Epithelial cell of proximal tubule (primary cell): Measurements from ENCODE around the gene SGCG. TPM values are rescaled to one million over a fixed set of nuclear protein-coding genes. Genes with fewer than 3 reads are reported as not detected.
"Not testable (repeated sequence)": the region's sequence is repeated elsewhere in the genome, so short reads cannot be mapped to it uniquely, and the experiment has no call there.

Source experiments
- DNase-seq: peaks from one replicate; pipeline ENCODE4 v3.0.0-alpha.2; 2011; ENCODE audit warnings: low read depth
- H3K4me3 ChIP-seq: 2 replicates; pipeline ENCODE4 v1.5.1; 2011; ENCODE audit warnings: low read depth, mild to moderate bottlenecking, low read length
- CTCF ChIP-seq: conservative IDR thresholded peaks from 2 replicates; pipeline ENCODE4 v1.5.1; 2012; ENCODE audit warnings: low read depth, mild to moderate bottlenecking, low read length
- total RNA-seq: library from RNA; depleted of rRNA; stranded (reverse); fragments of >200 nt; gene quantifications from 2 replicates; pipeline ENCODE4 v1.2.3, GENCODE V29; 2015

SGCG gene
- total RNA-seq, 1 donor from 2014 or later: not detected

DNA sequence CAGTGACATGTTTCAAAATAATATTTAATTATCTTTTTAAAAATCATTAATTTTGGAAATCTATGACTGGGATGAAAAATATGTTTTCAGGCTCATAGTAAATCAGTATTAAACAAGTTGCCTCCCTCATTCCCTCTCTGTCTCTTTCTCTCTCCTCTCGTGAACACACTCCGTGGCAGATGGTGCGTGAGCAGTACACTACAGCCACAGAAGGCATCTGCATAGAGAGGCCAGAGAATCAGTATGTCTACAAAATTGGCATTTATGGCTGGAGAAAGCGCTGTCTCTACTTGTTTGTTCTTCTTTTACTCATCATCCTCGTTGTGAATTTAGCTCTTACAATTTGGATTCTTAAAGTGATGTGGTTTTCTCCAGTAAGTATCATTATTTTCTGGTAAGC is 22.7 kb downstream of the SGCG start:
- H3K4me3 ChIP-seq: no peak overlapping the region
- no peak for TF ChIP-seq CTCF
- DNase-seq: no peak

- no peak for TF ChIP-seq CTCF
- H3K4me3 ChIP-seq: no peak overlapping the region
- no peak for DNase-seq
Measured at GRCh38 chr13:23205807-23206206, 25.0 kb downstream of the SGCG start.

GRCh38 chr13:23212671-23213070 is 31.9 kb downstream of the SGCG start:
- H3K4me3 ChIP-seq: no peak overlapping the region
- no peak for TF ChIP-seq CTCF
- DNase-seq: no peak

GRCh38 chr13:23231241-23231640 is 50.5 kb downstream of the SGCG start:
- no peak for DNase-seq
- no peak overlapping the region for H3K4me3 ChIP-seq
- TF ChIP-seq CTCF: no peak

- TF ChIP-seq CTCF: no peak
- no peak for DNase-seq
- no peak overlapping the region for H3K4me3 ChIP-seq
Measured at GRCh38 chr13:23235994-23236393, 55.2 kb downstream of the SGCG start.

DNA sequence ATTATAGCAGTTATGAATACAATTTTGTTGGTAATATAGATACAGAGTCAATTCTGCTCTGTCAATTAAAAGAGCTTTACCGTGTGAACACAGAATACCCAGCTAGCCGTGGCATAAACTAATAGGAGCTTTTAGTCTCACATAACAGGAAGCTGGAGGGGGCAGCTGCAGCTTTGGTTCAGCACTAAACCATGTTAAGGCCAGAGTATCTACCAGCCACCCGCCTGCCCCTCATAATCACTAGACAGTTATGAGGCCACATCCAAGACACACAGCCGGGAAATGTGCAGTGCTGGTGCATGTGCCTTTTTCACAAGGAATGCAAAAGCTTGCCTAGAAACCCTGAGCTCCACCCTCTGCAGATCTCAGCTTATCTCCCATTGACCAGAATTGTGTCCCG is 62.3 kb downstream of the SGCG start:
- DNase-seq: no peak
- H3K4me3 ChIP-seq: no peak overlapping the region
- TF ChIP-seq CTCF: no peak

GRCh38 chr13:23248410-23248809 is 67.6 kb downstream of the SGCG start:
- not testable (repeated sequence) for DNase-seq, H3K4me3 ChIP-seq

- no peak for TF ChIP-seq CTCF
- H3K4me3 ChIP-seq: no peak overlapping the region
- DNase-seq: no peak
Measured at GRCh38 chr13:23254506-23254905, 73.7 kb downstream of the SGCG start.
